GM10847 (cell line): ENCODE data around the gene CLSTN2.

Experiments
- POLR2A ChIP-seq: IDR thresholded peaks from 2 replicates; pipeline ENCODE4 v1.6.1; 2011; ENCODE audit not compliant: insufficient read length; ENCODE audit errors: extremely low read depth

CLSTN2 gene

GRCh38 chr3:140159646-140160045 lies 224.7 kb downstream of the CLSTN2 start:
- no peak for TF ChIP-seq POLR2A

- TF ChIP-seq POLR2A: no peak
These were observed 225.6 kb downstream of the CLSTN2 start for GRCh38 chr3:140160553-140160952.

GRCh38 chr3:140162551-140162950 lies 227.6 kb downstream of the CLSTN2 start:
- no peak for TF ChIP-seq POLR2A

GRCh38 chr3:140163159-140163763 lies 228.3 kb downstream of the CLSTN2 start:
- no peak for TF ChIP-seq POLR2A

- no peak for TF ChIP-seq POLR2A
These were observed 229.2 kb downstream of the CLSTN2 start for GRCh38 chr3:140164156-140164555.

- no peak for TF ChIP-seq POLR2A
These were observed 230.1 kb downstream of the CLSTN2 start for GRCh38 chr3:140164922-140165590.

- TF ChIP-seq POLR2A: no peak
These were observed 230.8 kb downstream of the CLSTN2 start for GRCh38 chr3:140165781-140166180.

GRCh38 chr3:140166861-140167599 lies 232.0 kb downstream of the CLSTN2 start:
- no peak for TF ChIP-seq POLR2A

- no peak for TF ChIP-seq POLR2A
These were observed 232.8 kb downstream of the CLSTN2 start for GRCh38 chr3:140167600-140168281.

GRCh38 chr3:140170612-140171011 lies 235.6 kb downstream of the CLSTN2 start:
- TF ChIP-seq POLR2A: no peak

- TF ChIP-seq POLR2A: no peak
These were observed 241.5 kb downstream of the CLSTN2 start for GRCh38 chr3:140176526-140176925.

- no peak for TF ChIP-seq POLR2A
These were observed 243.0 kb downstream of the CLSTN2 start for GRCh38 chr3:140177943-140178342.

GRCh38 chr3:140178482-140178881 lies 243.5 kb downstream of the CLSTN2 start:
- TF ChIP-seq POLR2A: no peak

- TF ChIP-seq POLR2A: no peak
These were observed 245.6 kb downstream of the CLSTN2 start for GRCh38 chr3:140180603-140181002.

- no peak for TF ChIP-seq POLR2A
These were observed 250.4 kb downstream of the CLSTN2 start for GRCh38 chr3:140185375-140185774.

GRCh38 chr3:140186421-140186920 lies 251.5 kb downstream of the CLSTN2 start:
- TF ChIP-seq POLR2A: no peak

GRCh38 chr3:140187028-140187427 lies 252.0 kb downstream of the CLSTN2 start:
- no peak for TF ChIP-seq POLR2A
